Activated T-cell treated with anti-CD3 and anti-CD28 coated beads for 4 hours (primary cell): Measurements from ENCODE around the gene FOXR1.

ENCODE experiments used
- DNase-seq: peaks from one replicate; pipeline ENCODE4 v3.0.0-alpha.2; 2020

FOXR1 gene

GRCh38 chr11:118971646-118972045, at the start of gene FOXR1:
Gene FOXR1 (plus strand): TSS chr11:118971761. CDS start chr11:118971932, 171 bp downstream.
- DNase-seq = no peak

- no peak for DNase-seq
Measured at GRCh38 chr11:118921929-118922744, 49.4 kb upstream of the FOXR1 start.

- no peak for DNase-seq
Measured at GRCh38 chr11:118922745-118923627, 48.6 kb upstream of the FOXR1 start.

GRCh38 chr11:118923721-118924587, 47.6 kb upstream of the FOXR1 start:
- no peak for DNase-seq

GRCh38 chr11:118924591-118925585, 46.7 kb upstream of the FOXR1 start:
- no peak for DNase-seq

GRCh38 chr11:118927554-118928100, 43.9 kb upstream of the FOXR1 start:
- no peak for DNase-seq

- peak; percentile 93 for DNase-seq
Measured at GRCh38 chr11:118928101-118928869, 43.3 kb upstream of the FOXR1 start.

GRCh38 chr11:118928870-118929500, 42.6 kb upstream of the FOXR1 start:
- DNase-seq = no peak

GRCh38 chr11:118929501-118930093, 42.0 kb upstream of the FOXR1 start:
- DNase-seq = peak; percentile 60

- DNase-seq = peak; percentile 86
Measured at GRCh38 chr11:118930094-118930712, 41.4 kb upstream of the FOXR1 start.

GRCh38 chr11:118931571-118931970, 40.0 kb upstream of the FOXR1 start:
- DNase-seq = no peak

- no peak for DNase-seq
Measured at GRCh38 chr11:118933486-118933885, 38.1 kb upstream of the FOXR1 start.

- DNase-seq = no peak
Measured at GRCh38 chr11:118935376-118935775, 36.2 kb upstream of the FOXR1 start.

GRCh38 chr11:118938491-118939403, 32.8 kb upstream of the FOXR1 start:
- DNase-seq = no peak

GRCh38 chr11:118939404-118939915, 32.1 kb upstream of the FOXR1 start:
- no peak for DNase-seq

GRCh38 chr11:118939953-118940598, 31.5 kb upstream of the FOXR1 start:
- DNase-seq = no peak

GRCh38 chr11:118947091-118947490, 24.5 kb upstream of the FOXR1 start:
- DNase-seq = no peak
